Natural killer cell (primary cell): ENCODE measurements around the gene CNOT10. TPM values are rescaled to one million over a fixed set of nuclear protein-coding genes. Genes with fewer than 3 reads are reported as not detected.

ENCODE experiments used
- ATAC-seq, 3 donors: fragments of 150-1000 bp in 2 of 3; fragments of 200-7000 bp in 1 of 3; cut with Tn5 transposase; 1 replicate in 1 of 3; 2 replicates in 2 of 3; pipeline ENCODE4 v1.10.0; 2021; ENCODE audit warnings: mild to moderate bottlenecking in 2 of 3, moderate library complexity in 2 of 3
- DNase-seq, 2 donors: peaks; one replicate each; pipeline versions ENCODE4 v3.0.0 to v3.0.0-alpha.2; 2013 to 2021; ENCODE audit warnings: mixed read lengths in 1 of 2
- H3K27ac ChIP-seq: one replicate; pipeline ENCODE4 v1.5.1; 2013; ENCODE audit warnings: mild to moderate bottlenecking, low read length
- H3K27me3 ChIP-seq: one replicate; pipeline ENCODE4 v1.6.1; 2013; ENCODE audit warnings: low read length; ENCODE audit not compliant: control insufficient read depth, insufficient read depth
- H3K36me3 ChIP-seq: one replicate; pipeline ENCODE4 v1.6.1; 2013; ENCODE audit warnings: low read length; ENCODE audit not compliant: control insufficient read depth, insufficient read depth
- H3K4me1 ChIP-seq: one replicate; pipeline ENCODE4 v1.6.1; 2013; ENCODE audit warnings: low read length; ENCODE audit not compliant: control insufficient read depth, insufficient read depth
- H3K4me3 ChIP-seq: one replicate; pipeline ENCODE4 v1.5.1; 2013; ENCODE audit warnings: low read length
- H3K9me3 ChIP-seq: one replicate; pipeline ENCODE4 v1.6.1; 2013; ENCODE audit warnings: low read length; ENCODE audit not compliant: control insufficient read depth, insufficient read depth
- H3K27ac Mint-ChIP-seq, 2 donors: one replicate each; pipeline ENCODE4 v1.8.0; 2022; ENCODE audit warnings: mild to moderate bottlenecking in 2 of 2, mixed read lengths in 2 of 2, moderate library complexity in 1 of 2
- H3K27me3 Mint-ChIP-seq, 2 donors: one replicate each; pipeline ENCODE4 v1.8.0; 2022; ENCODE audit warnings: low read depth in 2 of 2, mixed read lengths in 2 of 2
- H3K36me3 Mint-ChIP-seq: one replicate; pipeline ENCODE4 v1.8.0; 2022; ENCODE audit warnings: mixed read lengths
- H3K4me1 Mint-ChIP-seq, 2 donors: one replicate each; pipeline ENCODE4 v1.8.0; 2022; ENCODE audit warnings: mixed read lengths in 2 of 2
- H3K4me3 Mint-ChIP-seq: one replicate; pipeline ENCODE4 v1.8.0; 2022; ENCODE audit warnings: mild to moderate bottlenecking, moderate library complexity, mixed read lengths
- H3K9me3 Mint-ChIP-seq, 2 donors: one replicate each; pipeline ENCODE4 v1.8.0; 2022; ENCODE audit warnings: mixed read lengths in 2 of 2
- WGBS: methylation state at CpG from one replicate; pipeline ENCODE4 v1.1.7; 2013; ENCODE audit warnings: missing lambda C conversion rate; ENCODE audit not compliant: insufficient coverage; 5-methylcytosine and 5-hydroxymethylcytosine counted together
- intact Hi-C: fragments of 100-400 bp; cut with micrococcal nuclease; formaldehyde crosslinking; loops from one replicate; pipeline ENCODE4 v1.14.2; 2022
- total RNA-seq, 4 donors: library from RNA; stranded (reverse); fragments of 120-200 nt in 1 of 4; gene quantifications; one replicate each; pipeline versions ENCODE4 v1.2.3 to v1.2.4, GENCODE V29; 2013 to 2022
- TF ChIP-seq, protein P1 (sequence below): fragments of 200-600 bp; IDR thresholded peaks from one replicate; pipeline ENCODE4 v1.8.0; 2022; ENCODE audit warnings: antibody characterized with exemption

CNOT10 gene
- total RNA-seq, 3 donors from 2014 or later (not counting 1 experiment from before 2014, with no cell fraction given) = 47.1 to 54.3 (median 53.8) TPM

DNA sequence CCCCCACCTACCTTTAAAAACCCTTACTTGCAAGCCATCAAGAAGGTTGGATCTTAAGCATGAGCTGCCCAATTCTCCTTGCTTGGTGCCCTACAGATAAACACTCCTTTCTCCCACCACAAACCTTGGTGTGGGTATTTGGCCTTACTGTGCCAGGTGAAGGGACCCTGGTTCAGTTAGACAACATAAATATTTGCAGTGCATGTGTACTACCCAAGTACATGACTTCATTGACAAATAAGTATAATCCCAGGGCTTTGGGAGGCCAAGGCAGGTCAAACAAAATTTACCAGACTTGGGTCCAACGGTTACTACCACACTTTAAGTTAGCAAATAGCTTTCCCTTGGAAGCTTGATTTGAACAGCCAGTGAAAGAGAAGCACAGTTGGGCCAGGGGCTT is 9.3 kb upstream of the CNOT10 start:
- no peak overlapping the region for H3K27ac Mint-ChIP-seq
- H3K9me3 Mint-ChIP-seq = no peaks in the 10 kb centered on the region
- no peaks in the 10 kb centered on the region for H3K4me1 Mint-ChIP-seq
- no peak overlapping the region for H3K27ac ChIP-seq
- intact Hi-C loops = no loop called here
- peaks cover 12 to 13% of the 10 kb centered on the region in 2 donors for H3K27me3 Mint-ChIP-seq
- TF ChIP-seq, protein P1, sequence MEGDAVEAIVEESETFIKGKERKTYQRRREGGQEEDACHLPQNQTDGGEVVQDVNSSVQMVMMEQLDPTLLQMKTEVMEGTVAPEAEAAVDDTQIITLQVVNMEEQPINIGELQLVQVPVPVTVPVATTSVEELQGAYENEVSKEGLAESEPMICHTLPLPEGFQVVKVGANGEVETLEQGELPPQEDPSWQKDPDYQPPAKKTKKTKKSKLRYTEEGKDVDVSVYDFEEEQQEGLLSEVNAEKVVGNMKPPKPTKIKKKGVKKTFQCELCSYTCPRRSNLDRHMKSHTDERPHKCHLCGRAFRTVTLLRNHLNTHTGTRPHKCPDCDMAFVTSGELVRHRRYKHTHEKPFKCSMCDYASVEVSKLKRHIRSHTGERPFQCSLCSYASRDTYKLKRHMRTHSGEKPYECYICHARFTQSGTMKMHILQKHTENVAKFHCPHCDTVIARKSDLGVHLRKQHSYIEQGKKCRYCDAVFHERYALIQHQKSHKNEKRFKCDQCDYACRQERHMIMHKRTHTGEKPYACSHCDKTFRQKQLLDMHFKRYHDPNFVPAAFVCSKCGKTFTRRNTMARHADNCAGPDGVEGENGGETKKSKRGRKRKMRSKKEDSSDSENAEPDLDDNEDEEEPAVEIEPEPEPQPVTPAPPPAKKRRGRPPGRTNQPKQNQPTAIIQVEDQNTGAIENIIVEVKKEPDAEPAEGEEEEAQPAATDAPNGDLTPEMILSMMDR = no peak
- DNase-seq (no peak), ATAC-seq (no peak)
- H3K9me3 ChIP-seq = no peaks in the 10 kb centered on the region
- H3K36me3 ChIP-seq = no peaks in the 10 kb centered on the region
- WGBS = 86% methylated on average over 1 of the region's 1 CpG
- H3K4me1 ChIP-seq = no peaks in the 10 kb centered on the region
- H3K27me3 ChIP-seq = no peaks in the 10 kb centered on the region
- H3K4me3 Mint-ChIP-seq = no peak overlapping the region
- no peaks in the 10 kb centered on the region for H3K36me3 Mint-ChIP-seq
- H3K4me3 ChIP-seq = no peak overlapping the region

DNA sequence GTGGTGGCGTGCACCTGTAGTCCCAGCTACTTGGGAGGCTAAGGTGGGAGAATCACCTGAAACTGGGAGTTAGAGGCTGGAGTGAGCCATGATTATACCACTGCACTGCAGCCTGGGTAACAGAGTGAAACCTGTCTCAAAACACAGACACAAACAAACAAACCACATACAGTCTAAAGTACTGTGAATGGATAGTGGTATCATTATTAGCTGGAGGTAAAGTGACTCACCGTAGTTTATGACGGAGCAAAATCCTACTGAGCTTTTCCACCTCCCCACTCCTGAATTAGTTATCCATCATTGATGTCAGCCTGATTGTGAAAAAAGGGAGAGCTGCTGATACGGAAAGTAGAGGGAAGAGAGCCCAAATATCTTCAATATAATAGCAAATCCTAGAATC is 3.2 kb upstream of the CNOT10 start:
- WGBS = 100% methylated on average over 1 of the region's 4 CpGs
- no peaks in the 10 kb centered on the region for H3K9me3 ChIP-seq
- Mint-ChIP-seq H3K9me3 (no peaks in the 10 kb centered on the region), H3K27ac (no peak overlapping the region), H3K36me3 (no peaks in the 10 kb centered on the region), H3K4me3 (no peak overlapping the region), H3K4me1 (peaks cover 21 to 27% of the 10 kb centered on the region in 2 donors), H3K27me3 (peaks cover 7 to 15% of the 10 kb centered on the region in 2 donors)
- no peak for DNase-seq
- intact Hi-C loops = loop anchor here (10.0 kb wide), 2 partner anchors 577 to 1147 kb away; partner anchors contain the start of genes GPD1L and STT3B
- H3K4me1 ChIP-seq = peaks cover 5% of the 10 kb centered on the region
- H3K27ac ChIP-seq = no peak overlapping the region
- no peak for ATAC-seq
- H3K27me3 ChIP-seq = no peaks in the 10 kb centered on the region
- H3K36me3 ChIP-seq = no peaks in the 10 kb centered on the region
- TF ChIP-seq, protein P1 = no peak
- no peak overlapping the region for H3K4me3 ChIP-seq

DNA sequence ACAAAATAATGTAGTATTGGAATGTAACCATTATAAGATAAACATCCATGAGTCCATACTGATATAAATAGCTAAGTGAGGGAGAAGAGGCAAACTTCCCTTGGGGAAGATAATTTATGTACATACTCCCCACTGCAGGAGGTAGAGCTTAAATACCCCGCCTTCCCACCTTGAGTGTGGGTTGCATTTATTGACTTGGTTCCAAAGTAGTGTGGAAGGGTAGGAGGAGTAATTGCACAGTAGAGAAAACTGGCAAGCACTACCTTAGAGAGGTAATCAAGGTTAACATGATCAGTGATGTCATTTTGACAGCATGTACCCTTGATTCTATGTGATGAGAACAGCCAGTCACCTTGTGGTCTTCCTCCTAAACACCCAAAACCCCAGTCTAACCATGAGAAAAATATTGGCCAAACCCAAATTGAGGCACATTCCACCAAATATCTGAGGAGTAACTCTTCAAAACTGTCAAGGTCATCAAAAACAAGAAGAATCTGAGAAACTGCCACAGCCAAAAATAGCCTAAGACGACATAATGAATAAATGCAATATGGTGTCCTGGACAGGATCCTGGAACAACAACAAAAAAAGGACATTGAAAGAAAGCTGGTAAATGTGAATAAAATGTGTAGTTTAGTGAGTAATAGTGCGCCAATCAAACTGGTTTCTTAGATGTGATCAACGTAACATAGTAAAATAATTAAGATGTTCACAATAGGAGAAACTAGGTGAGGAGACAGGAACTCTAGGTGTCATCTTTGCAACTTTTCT is 774 bp upstream of the CNOT10 start:
- peak overlapping the region; percentile 93 to 95 for H3K27ac Mint-ChIP-seq
- H3K4me3 Mint-ChIP-seq = peak overlapping the region; percentile 97
- ATAC-seq = no peak

More for the DNA sequence above, 774 bp upstream of the CNOT10 start:
- Mint-ChIP-seq H3K4me1 (peaks cover 31 to 38% of the 10 kb centered on the region in 2 donors), H3K9me3 (no peaks in the 10 kb centered on the region), H3K27me3 (peaks cover 7 to 15% of the 10 kb centered on the region in 2 donors), H3K36me3 (no peaks in the 10 kb centered on the region)
- intact Hi-C loops = loop anchor here (2.0 to 10.0 kb wide), 3 partner anchors 113 to 1149 kb away; partner anchors contain the start of genes DYNC1LI1, GPD1L and STT3B
- H3K36me3 ChIP-seq = peaks cover 4% of the 10 kb centered on the region
- no peaks in the 10 kb centered on the region for H3K27me3 ChIP-seq
- peaks cover 5% of the 10 kb centered on the region for H3K4me1 ChIP-seq
- H3K4me3 ChIP-seq = peak overlapping the region; percentile 96
- H3K9me3 ChIP-seq = no peaks in the 10 kb centered on the region
- peak in 1 of 2 donors; percentile 36 for DNase-seq
- TF ChIP-seq, protein P1 = no peak
- 41% methylated on average over 4 of the region's 4 CpGs for WGBS
- peak overlapping the region; percentile 86 for H3K27ac ChIP-seq
